ENCODE data around the gene MAST4.

Gene MAST4

DNA sequence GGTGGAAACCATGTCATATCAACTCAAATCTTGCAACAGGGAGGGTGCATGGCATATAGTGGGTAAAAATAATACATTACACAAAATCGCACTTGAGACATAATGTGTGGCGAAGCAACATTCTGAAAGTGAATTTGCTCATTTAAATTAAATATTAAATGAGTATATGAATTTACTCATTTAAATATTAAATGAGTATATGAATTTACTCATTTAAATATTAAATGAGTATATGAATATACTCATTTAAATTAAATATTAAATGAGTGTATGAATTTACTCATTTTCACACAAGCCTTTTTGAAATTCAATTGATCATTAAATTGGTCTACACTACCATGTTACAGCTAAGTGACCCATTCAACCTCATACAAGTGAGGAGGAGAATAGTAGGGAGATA, 10.5 kb downstream of the MAST4 start:
- DNase-seq, result no peak

DNA sequence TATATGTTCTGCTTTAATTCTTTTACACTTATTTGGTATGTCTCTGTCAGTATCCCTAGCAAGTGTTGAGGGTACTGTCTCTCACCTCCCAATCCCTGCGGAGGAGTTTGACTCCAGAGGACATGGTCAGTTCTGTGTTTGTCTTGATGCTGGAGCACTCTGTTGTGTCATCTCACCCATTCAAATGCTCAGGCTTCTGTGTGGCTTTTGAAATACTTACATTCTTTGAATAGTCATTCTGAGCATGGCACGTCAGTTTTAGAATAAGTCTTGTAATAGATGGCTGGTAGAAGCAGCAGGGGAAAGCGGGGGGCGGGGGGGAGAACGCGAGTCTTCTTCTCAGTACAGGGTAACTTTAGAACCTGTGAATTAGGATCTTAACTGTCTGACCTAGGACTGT, 12.3 kb downstream of the MAST4 start:
- DNase-seq, result no peak

DNA sequence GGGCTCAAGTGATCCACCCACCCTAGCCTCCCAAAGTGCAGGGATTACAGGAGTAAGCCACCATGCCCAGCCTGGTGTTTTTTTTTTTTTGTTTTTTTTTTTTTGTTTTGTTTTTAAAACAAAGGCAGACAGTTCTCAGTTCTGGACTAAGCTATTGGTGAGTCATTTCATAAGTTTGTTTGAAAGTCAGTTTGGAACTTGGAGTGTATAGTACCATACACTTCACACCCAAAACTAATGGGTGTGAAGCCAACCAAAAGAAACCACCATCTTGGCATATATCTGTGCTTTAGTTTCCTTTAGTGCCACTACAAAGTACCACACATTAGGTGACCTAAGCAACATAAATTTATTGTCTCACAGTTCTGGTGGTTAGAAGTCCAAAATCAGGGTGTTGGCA, 13.4 kb downstream of the MAST4 start:
- DNase-seq, result no peak

DNA sequence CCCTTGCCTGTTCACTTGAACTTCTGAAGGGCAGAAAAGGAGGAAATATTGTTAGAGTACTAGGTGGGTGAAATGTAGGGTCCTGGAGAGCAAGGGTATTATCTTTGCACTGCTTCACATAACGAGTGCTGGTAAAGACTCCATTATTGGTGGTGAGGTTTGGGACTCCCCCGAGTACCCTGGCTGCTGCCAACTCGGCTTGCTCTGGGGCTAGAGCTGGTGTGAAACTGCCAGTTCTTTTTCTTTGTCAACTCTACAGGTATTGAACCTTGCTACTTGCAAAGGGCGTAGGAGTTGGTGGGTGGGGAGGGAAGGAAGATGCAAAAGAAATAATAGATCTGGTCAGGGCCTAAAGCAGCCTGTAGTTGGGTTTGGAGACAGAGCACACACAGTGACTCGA, 16.0 kb downstream of the MAST4 start:
- DNase-seq, result no peak

DNA sequence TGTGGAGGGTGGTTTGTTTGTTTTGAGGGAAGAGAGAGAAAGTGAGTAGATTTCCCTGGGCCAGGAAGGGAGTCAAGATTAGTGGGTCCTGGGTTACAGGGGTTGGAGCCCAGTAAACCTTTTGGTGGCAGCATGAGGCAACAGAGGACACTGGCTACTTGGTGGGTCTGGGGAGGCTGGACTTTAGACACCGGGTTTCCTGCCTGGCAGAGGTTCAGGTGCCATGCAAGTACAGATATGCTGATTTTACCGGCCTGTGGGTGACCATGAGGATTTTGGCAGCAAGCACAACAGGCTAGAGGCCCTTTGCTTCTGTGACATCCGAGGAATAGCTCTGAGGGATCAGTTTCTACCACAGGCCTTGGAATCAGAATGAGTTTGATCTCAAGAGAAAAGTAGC, 18.9 kb downstream of the MAST4 start:
- DNase-seq, result no peak

DNA sequence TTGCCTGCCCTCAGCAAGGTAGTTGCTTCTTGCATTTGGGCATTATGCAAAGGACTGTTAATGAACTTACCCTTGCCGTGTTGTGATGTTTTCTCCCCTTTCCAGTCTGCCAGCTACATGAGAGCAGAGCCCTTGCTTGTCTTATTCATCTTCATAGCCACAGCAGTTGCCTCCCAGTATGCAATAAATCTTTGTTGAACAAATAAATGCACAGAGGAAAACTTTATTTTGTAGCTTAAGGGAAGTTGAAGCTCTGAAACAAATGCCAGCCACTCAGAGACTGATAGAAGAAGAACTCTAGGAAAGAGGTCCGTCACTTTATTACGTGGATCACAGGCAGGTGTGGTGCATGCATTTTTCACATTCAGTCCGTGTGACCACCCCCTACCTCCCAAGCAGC, 19.7 kb downstream of the MAST4 start:
- no peak for DNase-seq

DNA sequence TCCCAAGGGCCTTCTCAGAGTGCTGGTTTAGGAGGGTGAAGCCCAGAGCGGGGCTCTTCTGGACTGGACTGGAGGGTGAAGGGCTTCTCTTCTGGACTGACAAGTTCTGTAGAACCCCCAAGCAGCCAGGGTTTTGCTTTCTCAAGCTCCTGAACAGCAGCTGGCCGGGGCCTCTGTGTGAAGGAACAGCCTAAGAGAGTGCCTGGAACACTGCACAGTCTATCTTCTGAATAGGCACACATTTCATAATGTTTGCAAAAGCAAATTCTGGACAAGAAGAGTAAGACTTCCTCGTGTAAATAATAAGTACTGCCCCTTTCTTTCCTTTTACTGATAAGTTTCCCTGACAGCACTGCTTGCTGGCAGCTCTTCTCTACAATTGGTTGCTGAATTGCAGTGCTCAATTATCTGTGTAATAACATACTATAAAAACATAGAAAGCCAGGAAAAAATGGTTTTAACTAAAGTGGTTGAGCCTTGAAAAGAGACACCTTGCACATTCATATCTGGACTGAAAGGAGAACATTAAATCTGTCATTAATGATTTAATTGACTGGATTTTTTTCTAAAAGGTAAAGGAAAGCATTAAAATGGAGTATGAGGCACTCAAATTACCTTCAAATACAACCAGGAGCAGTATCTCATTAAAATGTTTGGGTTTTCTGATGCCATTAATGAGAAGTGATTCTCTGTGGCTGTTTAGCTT, 20.5 kb downstream of the MAST4 start:
- no peak for DNase-seq

DNA sequence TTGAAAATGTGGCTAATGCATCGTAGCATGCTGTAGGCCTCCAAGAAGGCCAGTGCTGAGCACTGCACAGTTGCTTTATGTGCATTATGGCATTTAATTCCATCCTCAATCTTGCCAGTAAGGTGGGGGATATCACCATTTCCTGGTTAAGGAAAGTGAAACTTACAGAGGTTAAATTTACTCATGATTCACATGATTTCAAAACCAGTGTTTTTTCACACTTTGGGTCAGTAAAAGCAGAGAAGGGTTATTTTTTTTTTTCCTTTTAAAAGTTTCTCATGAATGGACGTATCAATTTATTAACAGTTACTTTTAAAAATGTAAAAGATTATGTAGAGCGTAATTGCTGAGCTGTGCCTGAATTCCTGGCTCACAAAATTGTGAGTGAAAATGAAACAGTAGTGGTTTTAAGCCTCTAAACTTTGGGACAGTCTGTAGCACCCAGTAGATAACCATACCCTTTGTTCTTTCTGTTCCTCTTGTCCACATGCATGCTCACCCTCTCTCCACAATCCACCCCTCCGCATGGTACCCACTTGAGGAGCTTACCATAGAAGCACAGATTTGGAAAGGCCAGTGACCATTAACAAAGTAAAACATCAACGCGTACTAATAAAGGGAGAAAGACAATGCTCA, 21.2 kb downstream of the MAST4 start:
- DNase-seq, result no peak

DNA sequence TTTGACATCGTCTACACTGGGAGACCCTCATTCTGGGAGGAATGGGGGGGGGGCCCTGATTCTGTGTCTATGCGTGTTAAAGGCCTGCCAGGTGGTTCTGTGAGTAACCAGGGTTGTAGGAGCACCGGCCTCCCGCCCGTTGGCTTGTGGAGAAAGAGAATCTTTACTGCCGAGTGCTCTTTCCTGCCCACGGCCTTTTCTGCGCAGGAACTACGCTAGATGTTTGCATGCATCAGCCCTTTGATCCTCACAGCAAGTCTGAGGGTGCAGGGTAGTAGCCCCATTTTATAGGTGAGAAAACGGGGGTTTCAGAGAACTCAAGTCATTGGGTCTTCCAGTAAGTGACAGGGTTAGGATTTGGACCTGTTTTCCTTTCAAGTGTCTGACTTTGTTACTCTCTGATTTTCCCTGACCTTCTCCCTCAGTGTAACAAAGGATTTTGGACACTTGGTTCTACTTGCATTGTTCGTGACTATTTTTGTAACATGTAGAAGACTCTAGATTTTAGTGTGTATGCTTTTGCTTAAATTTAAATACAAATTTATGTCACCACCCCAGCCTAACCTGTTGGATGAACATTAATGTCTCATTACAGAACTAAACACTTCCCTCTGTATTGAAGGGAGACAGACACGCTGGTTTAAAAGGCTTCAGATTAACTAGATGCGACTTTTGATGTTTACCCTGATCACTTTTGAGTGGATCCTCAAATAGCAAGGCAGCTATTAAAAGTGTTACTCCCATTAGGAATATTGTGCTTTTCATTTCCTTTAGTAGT, 22.0 kb downstream of the MAST4 start:
- no peak for DNase-seq

DNA sequence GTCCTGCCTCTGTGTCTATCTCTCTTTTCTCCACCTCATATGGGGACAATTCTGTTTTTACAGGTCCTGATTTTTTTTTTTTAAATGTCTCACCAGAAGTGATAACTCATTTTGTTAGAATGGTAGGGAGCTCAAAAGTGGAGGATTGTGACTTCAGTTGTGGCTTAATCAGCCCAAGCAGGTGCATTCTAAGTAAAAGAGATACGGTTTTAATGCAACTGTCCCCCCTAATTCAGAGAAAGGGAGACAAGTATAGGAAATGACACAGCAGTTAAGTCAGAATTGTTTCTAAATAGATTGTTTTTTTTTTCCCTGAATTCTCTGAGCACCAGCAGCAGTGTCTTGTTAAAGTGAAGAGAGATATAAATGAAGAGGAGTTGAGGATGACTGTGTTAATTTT, 24.5 kb downstream of the MAST4 start:
- DNase-seq, result no peak

DNA sequence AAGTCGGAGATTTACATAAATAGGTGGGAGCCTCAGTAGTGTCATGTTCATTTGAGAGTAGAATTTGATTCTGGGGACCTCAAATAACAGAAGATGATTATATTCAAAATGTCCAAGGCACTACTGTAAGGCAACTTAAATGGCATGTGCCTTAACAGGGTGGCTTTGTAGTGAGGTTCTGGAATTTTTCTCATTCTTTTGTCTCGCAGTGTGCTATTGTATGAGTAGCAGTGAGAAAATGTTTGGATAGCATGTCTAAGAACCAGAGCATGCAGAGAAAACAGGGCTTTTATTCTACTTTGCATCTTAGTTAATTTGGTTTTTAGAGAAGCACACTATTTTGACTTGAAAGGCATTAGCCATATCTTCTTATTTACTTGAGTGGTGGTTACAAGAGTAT, 25.0 kb downstream of the MAST4 start:
- DNase-seq, result no peak

DNA sequence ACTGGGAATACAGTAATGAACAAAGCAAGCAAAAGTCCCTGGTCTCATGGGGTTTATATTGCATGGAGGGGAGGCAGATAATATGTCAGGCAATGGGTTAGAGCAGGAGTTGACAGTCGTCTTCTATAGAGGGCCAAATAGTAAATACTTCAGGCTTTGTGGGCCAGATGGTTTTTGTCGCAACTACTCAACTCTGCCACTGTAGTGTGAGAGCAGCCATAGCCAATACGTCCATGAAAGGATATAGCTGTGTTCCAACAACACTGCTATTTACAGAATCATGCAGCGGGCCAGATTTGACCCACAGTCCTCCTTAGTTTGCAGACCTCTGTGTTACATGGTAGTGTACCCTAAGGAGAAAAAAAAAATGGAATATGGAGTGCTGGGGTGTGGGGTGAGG, 25.5 kb downstream of the MAST4 start:
- no peak for DNase-seq

DNA sequence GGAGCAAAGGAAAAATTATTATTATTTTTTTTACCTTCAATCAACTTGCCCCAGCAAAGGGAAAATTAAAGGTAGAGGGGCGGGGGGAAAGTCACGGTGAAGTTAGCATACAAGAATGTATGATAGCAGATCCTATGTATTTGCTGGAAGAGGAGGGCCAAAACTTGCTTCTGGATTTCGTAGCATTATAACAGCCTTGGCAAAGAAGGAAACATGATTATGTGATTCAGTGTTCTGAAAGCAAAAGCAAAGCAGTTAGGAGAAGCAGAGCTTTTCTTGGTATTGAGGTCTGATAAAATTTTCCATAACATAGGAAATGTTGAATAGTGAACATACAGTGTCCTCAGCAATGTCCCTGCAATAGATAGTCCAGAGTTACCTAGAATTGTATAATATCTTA, 32.4 kb downstream of the MAST4 start:
- DNase-seq, result no peak

DNA sequence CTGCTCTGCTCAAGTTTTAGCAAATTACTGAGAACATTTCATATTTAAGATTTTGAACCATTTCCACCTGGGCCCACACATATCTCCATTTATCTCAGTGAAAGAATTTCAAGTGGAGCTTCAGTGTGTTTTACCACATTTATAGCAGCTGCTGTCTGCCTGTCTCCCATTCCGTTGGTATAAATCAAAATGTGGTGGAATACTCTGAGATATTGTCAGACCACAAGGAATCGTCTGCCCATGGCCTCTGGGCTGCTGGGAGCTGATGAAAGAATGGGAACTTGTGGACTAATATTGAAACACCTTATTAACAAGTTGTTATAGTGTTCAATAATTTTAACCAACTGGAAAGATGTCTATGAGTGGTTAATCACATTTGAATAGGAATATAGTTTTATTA, 33.3 kb downstream of the MAST4 start:
- DNase-seq, result no peak

DNA sequence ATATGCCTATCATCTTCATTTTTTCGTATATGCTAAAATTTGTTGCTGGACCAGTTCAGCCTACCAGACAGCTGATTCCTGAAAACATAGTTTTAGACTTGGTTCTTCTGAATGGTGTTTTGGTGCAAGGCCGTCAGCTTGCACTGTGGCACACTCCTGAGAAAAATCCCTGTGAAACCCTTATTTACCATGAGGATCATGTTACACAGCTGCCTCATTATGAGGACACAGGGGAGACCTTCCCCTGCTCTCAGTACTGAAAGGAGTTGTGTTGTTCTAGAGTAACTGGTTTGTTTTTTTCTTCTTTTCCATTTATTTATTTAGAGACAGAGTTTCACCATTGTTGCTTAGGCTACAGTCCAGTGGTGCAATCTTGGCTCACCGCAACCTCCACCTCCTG, 37.6 kb downstream of the MAST4 start:
- peak; percentile 74 for DNase-seq

DNA sequence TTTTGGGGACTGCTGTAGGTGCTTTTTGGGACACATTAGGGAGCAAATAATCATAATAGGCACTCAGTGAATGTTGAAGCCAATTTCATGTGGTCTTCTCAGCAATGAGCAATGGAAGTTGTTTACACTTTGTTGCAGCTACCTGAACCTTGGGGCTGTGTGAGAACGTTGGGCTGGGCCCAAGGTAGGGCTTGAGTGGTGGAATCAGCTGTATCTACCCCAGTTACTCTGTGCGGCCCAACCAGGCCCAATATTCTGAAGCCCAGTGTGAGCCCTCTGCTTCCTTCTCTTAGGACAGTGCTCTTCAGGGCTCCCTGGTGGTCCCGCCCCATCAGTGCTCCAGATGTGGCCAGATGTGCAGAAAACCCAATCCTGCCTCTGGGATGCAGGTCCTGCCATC, 38.4 kb downstream of the MAST4 start:
- DNase-seq, result no peak

DNA sequence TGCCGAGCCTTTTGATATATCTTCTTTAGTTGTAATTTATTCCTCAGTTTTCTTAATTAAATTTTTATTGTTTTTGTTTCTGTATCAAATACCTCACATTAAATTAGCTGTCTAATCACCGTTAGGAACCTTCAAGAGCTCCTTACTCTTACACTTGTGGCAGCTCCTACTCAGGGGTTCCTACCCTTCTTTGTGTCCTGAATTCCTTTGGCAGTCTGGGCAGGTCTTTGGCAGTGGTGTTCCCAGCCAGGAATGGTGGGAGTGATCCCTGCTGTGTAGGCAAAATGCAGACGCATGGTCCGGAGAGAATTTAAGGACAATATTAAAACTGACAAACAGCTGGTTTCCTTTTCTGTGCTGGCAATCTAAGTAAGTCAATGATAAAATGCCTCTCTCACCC, 41.8 kb downstream of the MAST4 start:
- no peak for DNase-seq

DNA sequence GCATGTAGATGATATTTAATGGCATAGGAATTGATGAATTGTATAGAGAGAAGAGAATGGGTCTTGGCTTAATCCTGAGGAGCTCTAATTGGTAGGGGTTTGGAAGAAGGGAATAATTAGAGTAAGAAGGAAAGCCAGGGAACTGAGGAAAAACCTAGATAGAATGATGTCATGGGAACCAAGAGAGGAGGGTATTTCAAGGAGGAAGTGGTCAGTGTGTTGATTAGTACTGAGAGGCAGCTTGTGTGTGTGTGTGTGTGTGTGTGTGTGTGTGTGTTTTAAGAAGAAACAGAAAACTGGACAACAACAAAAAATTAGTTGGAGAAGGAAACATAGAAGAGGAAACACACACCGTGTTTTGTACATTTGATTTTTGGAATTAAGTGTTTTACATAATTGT, 42.8 kb downstream of the MAST4 start:
- DNase-seq, result no peak

DNA sequence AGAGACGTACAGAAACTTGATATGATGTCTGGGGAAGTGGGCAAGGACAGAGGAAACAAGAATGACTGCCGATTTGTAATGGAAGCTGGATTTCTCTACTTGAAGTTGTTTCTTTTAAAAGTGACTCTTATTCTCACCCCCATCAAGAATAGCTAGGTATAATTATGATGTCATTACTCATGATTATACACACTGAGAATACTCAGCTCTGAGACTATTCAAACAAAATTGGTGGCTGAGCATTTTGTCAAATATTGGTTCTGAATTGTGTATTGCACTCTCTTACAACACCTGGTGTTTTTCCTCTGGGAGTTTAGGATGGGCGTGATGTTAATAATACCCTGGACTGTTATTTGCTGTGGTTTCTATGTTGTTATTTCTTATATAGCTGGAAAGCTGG, 46.3 kb downstream of the MAST4 start:
- DNase-seq, result no peak

DNA sequence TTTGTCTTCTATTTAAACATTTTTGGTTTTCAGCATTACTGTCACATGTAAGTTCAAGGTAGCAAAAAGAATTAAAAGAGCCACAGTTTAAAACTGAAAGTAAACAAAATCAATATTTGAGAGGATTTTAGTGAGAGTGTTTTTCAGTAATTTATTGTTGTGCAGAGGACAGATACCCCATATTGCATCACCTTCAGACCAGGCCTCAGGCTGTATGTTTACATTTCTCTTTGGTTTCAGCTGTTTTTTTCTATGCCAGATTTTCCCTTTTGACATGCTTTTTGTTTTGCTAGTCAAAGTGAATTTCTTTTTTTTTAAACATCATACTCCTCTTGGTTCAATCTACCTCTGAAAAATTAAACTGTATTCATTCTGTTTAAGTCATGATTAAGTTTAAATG, 47.2 kb downstream of the MAST4 start:
- peak; percentile 3 for DNase-seq

DNA sequence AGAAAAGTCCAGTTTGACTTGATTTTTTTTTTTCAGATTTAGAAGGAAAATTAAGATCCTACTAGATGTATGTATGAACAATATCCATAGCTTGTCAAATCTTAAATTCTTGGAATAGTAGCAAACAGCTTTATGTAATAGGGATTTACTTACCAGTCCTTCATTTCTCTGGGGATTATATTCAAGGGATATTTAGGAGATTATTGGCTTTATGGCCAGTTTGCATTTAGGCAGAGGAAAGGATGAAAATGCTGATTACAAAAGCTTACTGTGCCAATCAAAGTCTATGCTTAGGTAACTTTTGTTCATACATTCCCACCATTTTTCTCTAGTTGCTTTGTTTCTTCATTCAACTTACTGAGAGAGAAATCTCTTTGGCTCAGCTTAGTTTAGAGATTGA, 47.9 kb downstream of the MAST4 start:
- DNase-seq, result no peak

DNA sequence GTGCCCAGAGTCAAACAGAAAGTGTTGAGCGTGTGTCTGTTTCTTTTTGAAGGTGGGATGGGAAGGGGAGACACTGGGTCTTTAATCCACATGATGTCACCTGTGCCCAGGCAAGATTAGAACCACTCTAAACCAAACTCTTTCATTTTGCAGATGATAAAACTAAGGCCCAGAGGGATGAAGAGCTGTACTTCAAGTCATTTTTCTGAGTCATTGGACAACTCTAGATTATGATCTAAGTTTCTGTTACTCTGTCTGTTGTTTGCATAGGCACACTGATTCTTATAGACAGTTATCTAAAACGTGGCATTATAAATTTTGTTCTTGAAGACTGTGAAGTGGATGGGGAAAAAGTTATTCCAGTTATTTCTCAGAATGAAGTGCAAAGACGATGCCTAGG, 48.8 kb downstream of the MAST4 start:
- no peak for DNase-seq

DNA sequence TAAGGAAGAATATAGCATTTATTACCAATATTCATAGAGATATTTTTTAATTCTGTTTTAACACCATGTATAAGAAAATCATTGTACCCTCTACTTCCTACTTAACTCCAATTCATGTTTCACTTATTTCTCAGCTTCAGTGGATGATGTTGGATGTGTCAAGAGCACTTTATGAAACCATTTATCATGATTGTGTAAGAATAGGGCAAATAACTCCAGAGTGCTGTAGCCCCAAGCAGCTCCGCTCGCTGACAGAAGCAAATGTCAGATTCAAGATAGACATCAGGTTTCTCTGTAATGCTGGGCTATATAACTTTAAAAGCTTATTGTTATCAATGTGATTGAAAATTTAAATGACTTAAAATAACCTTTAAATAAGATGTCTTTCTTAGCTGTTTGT, 50.4 kb downstream of the MAST4 start:
- no peak for DNase-seq

DNA sequence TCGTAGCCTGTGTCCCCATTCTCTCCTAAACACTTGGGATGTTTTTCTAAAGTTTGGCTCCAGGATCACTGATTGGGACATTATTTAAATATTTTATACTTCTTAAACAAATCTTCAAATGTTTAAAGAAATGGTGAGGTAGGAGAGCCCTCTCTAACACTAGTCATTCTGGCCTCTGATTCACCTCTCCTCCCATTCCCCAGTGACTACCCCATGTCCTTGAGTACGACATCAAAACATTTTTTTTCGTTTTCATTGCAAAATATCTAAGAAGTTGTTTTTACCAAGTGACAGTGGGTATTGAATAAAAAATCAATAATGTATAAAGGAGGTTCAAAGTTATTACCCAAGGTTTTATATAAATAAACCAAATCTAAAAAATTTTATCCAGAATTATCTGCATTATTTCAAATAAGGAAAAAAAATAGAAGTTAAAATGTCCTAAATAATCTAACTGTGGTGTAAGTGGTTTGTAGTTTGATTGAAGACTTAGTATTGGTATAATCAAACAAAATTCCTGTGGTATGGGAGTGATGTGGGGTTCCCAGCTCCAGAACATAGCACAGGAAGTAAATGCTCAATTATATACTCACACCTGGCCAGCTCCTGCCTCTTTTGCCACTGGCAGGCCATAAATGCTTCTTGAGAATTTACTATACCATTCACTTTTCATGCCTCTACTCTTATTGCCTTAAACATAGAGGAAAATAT, 51.1 kb downstream of the MAST4 start:
- no peak for DNase-seq

Data from NCI-H2171 treated with DMSO at 0.1 percent for 48 hours (cell line).